Measurements from ENCODE around the gene GPA33.
A peak's percentile ranks its signal among the peaks of the same experiment; 100 is the strongest.

Gene GPA33

GRCh38 chr1:167110586-167110985, 20.4 kb upstream of the GPA33 start:
- TF ChIP-seq, protein P1, sequence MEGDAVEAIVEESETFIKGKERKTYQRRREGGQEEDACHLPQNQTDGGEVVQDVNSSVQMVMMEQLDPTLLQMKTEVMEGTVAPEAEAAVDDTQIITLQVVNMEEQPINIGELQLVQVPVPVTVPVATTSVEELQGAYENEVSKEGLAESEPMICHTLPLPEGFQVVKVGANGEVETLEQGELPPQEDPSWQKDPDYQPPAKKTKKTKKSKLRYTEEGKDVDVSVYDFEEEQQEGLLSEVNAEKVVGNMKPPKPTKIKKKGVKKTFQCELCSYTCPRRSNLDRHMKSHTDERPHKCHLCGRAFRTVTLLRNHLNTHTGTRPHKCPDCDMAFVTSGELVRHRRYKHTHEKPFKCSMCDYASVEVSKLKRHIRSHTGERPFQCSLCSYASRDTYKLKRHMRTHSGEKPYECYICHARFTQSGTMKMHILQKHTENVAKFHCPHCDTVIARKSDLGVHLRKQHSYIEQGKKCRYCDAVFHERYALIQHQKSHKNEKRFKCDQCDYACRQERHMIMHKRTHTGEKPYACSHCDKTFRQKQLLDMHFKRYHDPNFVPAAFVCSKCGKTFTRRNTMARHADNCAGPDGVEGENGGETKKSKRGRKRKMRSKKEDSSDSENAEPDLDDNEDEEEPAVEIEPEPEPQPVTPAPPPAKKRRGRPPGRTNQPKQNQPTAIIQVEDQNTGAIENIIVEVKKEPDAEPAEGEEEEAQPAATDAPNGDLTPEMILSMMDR (conservative IDR thresholded peaks at IDR 0.05; ENCODE audit: low read depth, low read length), result no peak
- no peak for DNase-seq (ENCODE audit: low read depth)
- no peak overlapping the region for H3K4me3 ChIP-seq (ENCODE audit: low read depth, low read length)

GRCh38 chr1:167109125-167109524, 18.9 kb upstream of the GPA33 start:
- TF ChIP-seq, protein P1 (conservative IDR thresholded peaks at IDR 0.05; ENCODE audit: low read depth, low read length), result no peak
- H3K4me3 ChIP-seq (ENCODE audit: low read depth, low read length), result no peak overlapping the region
- DNase-seq (ENCODE audit: low read depth), result no peak

GRCh38 chr1:167107456-167107855, 17.3 kb upstream of the GPA33 start:
- TF ChIP-seq, protein P1 (conservative IDR thresholded peaks at IDR 0.05; ENCODE audit: low read depth, low read length), result no peak
- H3K4me3 ChIP-seq (ENCODE audit: low read depth, low read length), result no peak overlapping the region
- peak; percentile 56 for DNase-seq (ENCODE audit: low read depth)

DNA sequence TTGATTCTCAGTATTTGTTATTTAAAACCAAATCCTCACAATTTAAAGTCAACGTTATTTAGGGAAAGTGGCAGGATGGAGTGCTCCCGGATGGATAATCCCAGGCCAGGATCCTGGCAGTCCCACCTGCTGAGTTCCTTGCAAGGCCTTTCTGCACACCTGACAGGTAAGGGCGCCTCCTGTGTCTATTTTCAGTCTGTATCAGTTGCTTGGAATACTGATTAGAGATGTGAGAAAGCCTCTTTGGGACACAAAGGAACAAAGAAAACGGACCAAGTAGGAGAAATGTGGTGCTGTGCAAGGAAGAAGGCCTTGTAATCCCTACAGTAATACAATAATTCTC, 15.9 kb upstream of the GPA33 start:
- TF ChIP-seq, protein P1 (conservative IDR thresholded peaks at IDR 0.05; ENCODE audit: low read depth, low read length), result no peak
- H3K4me3 ChIP-seq (ENCODE audit: low read depth, low read length), result no peak overlapping the region
- no peak for DNase-seq (ENCODE audit: low read depth)

DNA sequence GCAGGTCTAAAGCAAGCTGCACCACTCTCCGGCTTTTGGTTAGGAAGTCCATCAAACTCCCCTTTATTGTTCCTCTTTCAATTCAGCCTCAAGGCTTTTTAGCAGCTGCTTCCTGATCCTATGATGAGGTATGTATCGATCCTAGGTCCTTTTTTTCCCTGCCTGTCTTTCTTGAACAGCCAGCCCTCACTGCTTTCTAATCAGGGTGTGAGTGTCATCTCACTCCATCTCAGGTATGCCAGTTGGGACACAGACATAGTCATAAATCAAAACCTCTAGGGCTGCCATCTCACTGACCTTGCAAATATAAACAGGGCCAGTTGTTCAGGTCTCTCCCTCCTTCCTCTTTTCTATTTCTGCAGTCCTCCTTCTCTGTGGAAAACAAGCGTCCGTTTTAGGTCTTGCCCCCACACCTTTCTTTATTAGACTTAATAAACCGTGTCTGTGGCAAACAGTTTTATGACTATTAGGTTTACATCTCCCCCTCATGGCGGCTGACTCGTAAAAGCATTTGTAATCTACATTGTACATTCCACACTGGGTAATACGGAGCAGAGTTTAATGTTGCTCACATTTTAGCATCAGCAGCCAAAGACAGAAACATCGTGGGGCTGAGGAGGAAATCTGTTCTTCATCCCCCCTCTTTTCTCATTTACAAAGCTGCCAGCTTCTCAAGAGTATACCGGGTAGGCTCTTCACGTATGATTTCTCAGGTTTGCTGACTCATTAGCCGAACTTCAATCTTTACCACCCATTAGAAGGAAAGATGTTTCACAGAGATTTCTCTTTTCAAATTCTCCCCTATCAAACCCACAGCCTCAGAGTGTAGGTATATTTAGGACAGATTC, 15.3 kb upstream of the GPA33 start:
- TF ChIP-seq, protein P1 (conservative IDR thresholded peaks at IDR 0.05; ENCODE audit: low read depth, low read length), result no peak
- peak; percentile 17 for DNase-seq (ENCODE audit: low read depth)
- H3K4me3 ChIP-seq (ENCODE audit: low read depth, low read length), result no peak overlapping the region

- TF ChIP-seq, protein P1 (conservative IDR thresholded peaks at IDR 0.05; ENCODE audit: low read depth, low read length), result no peak
- DNase-seq (ENCODE audit: low read depth), result no peak
- H3K4me3 ChIP-seq (ENCODE audit: low read depth, low read length), result no peak overlapping the region
These were observed 14.1 kb upstream of the GPA33 start for GRCh38 chr1:167104256-167104633.
